Parathyroid adenoma (tissue), 2 donors: ENCODE results near the gene RBKS.

Source experiments
- H2AFZ ChIP-seq: fragments of 300-600 bp; sonication (generic); one replicate; pipeline ENCODE4 v1.7.0; 2017; ENCODE audit warnings: antibody characterized with exemption, mild to moderate bottlenecking
- H3K27ac ChIP-seq: fragments of 300-600 bp; sonication (generic); one replicate; pipeline ENCODE4 v1.7.0; 2017
- H3K27me3 ChIP-seq: fragments of 300-600 bp; sonication (generic); one replicate; pipeline ENCODE4 v1.7.0; 2017; ENCODE audit warnings: low read length; ENCODE audit not compliant: control insufficient read depth, insufficient read depth
- H3K36me3 ChIP-seq: fragments of 300-600 bp; sonication (generic); one replicate; pipeline ENCODE4 v1.7.0; 2017; ENCODE audit warnings: low read length; ENCODE audit not compliant: control insufficient read depth, insufficient read depth
- H3K4me1 ChIP-seq: fragments of 300-600 bp; sonication (generic); one replicate; pipeline ENCODE4 v1.7.0; 2017; ENCODE audit warnings: control low read depth
- H3K4me2 ChIP-seq: fragments of 300-600 bp; sonication (generic); one replicate; pipeline ENCODE4 v1.7.0; 2017; ENCODE audit warnings: low read length
- H3K4me3 ChIP-seq: fragments of 300-600 bp; sonication (generic); one replicate; pipeline ENCODE4 v1.7.0; 2017; ENCODE audit warnings: low read depth, low read length
- H3K79me2 ChIP-seq: fragments of 300-600 bp; sonication (generic); one replicate; pipeline ENCODE4 v1.7.0; 2017; ENCODE audit warnings: control low read depth
- H3K9ac ChIP-seq: fragments of 300-600 bp; sonication (generic); one replicate; pipeline ENCODE4 v1.7.0; 2017; ENCODE audit warnings: mild to moderate bottlenecking
- H3K9me3 ChIP-seq: fragments of 300-600 bp; sonication (generic); one replicate; pipeline ENCODE4 v1.7.0; 2017; ENCODE audit warnings: low read length; ENCODE audit not compliant: control insufficient read depth
- CTCF ChIP-seq: fragments of 300-600 bp; sonication (generic); IDR thresholded peaks from one replicate; pipeline ENCODE4 v1.7.0; 2017; ENCODE audit warnings: antibody characterized with exemption, mild to moderate bottlenecking
- donor health status: primary hyperparathyroidism.

RBKS gene

DNA sequence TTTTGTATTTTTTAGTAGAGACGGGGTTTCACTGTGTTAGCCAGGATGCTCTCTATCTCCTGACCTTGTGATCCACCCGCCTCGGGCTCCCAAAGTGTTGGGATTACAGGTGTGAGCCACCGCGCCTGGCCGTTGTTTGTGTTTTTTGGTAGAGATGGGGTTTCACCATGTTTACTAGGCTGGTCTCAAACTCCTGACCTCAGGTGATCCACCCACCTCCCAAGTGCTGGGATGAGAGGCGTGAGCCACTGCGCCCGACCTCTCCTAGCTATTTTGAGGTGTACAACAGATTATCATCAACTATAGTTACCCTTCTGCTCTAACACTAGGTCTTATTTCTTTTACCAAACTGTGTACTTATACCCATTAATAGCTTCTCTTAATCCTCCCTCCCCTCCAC, 147.6 kb downstream of the RBKS start:
- H3K27me3 ChIP-seq: no peaks in the 10 kb centered on the region
- TF ChIP-seq CTCF: no peak
- no peak overlapping the region for H3K4me3 ChIP-seq
- H3K4me2 ChIP-seq: no peak overlapping the region
- no peak overlapping the region for H2AFZ ChIP-seq
- no peaks in the 10 kb centered on the region for H3K4me1 ChIP-seq
- H3K79me2 ChIP-seq: no peaks in the 10 kb centered on the region
- no peaks in the 10 kb centered on the region for H3K9me3 ChIP-seq
- no peaks in the 10 kb centered on the region for H3K36me3 ChIP-seq
- H3K27ac ChIP-seq: no peak overlapping the region
- H3K9ac ChIP-seq: no peak overlapping the region

GRCh38 chr2:27741673-27742072, 148.5 kb downstream of the RBKS start:
- Histone ChIP-seq H3K4me2 (no peak overlapping the region), H2AFZ (no peak overlapping the region), H3K9me3 (no peaks in the 10 kb centered on the region), H3K9ac (no peak overlapping the region), H3K4me3 (no peak overlapping the region), H3K79me2 (no peaks in the 10 kb centered on the region), H3K27me3 (no peaks in the 10 kb centered on the region), H3K27ac (no peak overlapping the region), H3K4me1 (no peaks in the 10 kb centered on the region), H3K36me3 (no peaks in the 10 kb centered on the region)
- TF ChIP-seq CTCF: no peak

- H3K4me3 ChIP-seq: no peak overlapping the region
- no peak overlapping the region for H3K27ac ChIP-seq
- no peaks in the 10 kb centered on the region for H3K36me3 ChIP-seq
- H3K9me3 ChIP-seq: no peaks in the 10 kb centered on the region
- no peaks in the 10 kb centered on the region for H3K27me3 ChIP-seq
- H2AFZ ChIP-seq: no peak overlapping the region
- no peaks in the 10 kb centered on the region for H3K79me2 ChIP-seq
- no peak for TF ChIP-seq CTCF
- H3K9ac ChIP-seq: no peak overlapping the region
- peaks cover 5% of the 10 kb centered on the region for H3K4me1 ChIP-seq
- H3K4me2 ChIP-seq: no peak overlapping the region
Observed at GRCh38 chr2:27739058-27739373, 151.2 kb downstream of the RBKS start.

GRCh38 chr2:27738349-27739057, 151.7 kb downstream of the RBKS start:
- no peak overlapping the region for H3K4me2 ChIP-seq
- no peak for TF ChIP-seq CTCF

DNA sequence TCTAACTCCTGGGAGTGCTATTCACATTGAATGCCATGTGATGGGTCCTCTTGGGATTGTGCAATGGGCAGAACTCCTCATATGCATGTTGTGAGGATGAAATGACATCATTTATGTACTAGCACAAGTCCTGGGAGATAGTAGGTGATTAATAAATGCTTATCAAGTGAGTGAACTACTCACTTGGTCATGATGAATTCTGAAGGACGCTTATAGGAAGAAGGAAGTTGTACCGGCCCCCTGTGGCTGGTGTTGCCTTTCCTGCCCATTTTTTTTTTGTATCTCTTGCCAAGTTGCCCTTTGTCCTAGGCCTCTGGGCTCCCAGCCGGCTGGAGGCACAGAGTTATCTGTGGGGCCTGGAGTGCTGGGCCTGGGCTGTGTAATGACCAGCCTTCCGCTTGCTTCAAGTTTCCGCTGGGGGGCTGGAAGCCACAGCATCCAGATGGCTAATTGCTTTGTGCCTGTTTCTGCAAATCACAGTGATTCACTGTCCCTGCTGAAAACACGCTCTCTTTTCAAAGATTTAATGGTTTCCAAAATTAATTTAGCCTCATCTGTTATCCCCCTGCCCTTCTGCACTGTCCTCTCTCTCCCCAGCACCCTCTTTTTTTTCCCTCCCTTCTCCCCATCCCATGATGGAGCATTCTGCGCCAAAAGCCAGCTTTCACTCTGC, 152.4 kb downstream of the RBKS start:
- no peaks in the 10 kb centered on the region for H3K9me3 ChIP-seq
- H3K27me3 ChIP-seq: no peaks in the 10 kb centered on the region
- H2AFZ ChIP-seq: no peak overlapping the region
- no peaks in the 10 kb centered on the region for H3K36me3 ChIP-seq
- no peaks in the 10 kb centered on the region for H3K79me2 ChIP-seq
- H3K9ac ChIP-seq: no peak overlapping the region
- H3K4me3 ChIP-seq: no peak overlapping the region
- no peak for TF ChIP-seq CTCF
- H3K27ac ChIP-seq: peak overlapping the region; percentile 5
- H3K4me1 ChIP-seq: peaks cover 5% of the 10 kb centered on the region
- no peak overlapping the region for H3K4me2 ChIP-seq

More at GRCh38 chr2:27738349-27739057, 151.7 kb downstream of the RBKS start:
- Histone ChIP-seq H3K9ac (no peak overlapping the region), H3K36me3 (no peaks in the 10 kb centered on the region), H2AFZ (no peak overlapping the region), H3K4me3 (no peak overlapping the region), H3K4me1 (peaks cover 5% of the 10 kb centered on the region), H3K9me3 (no peaks in the 10 kb centered on the region), H3K27ac (no peak overlapping the region), H3K79me2 (no peaks in the 10 kb centered on the region), H3K27me3 (no peaks in the 10 kb centered on the region)
